ENCODE data around the gene PARD3B. TPM values are rescaled to one million over a fixed set of nuclear protein-coding genes. Genes with fewer than 3 reads are reported as not detected.

Gene PARD3B
- total RNA-seq, 1 experiment from 2014 or later, result 10.1 TPM

GRCh38 chr2:205629091-205629776 is 1084.0 kb downstream of the PARD3B start:
- BruUV-seq (replicated peaks), result no TSS peak
- H3K4me1 Mint-ChIP-seq (ENCODE audit: low read depth, unreplicated experiment), result no peaks in the 10 kb centered on the region
- H3K9me3 Mint-ChIP-seq (ENCODE audit: low read depth, unreplicated experiment), result no peaks in the 10 kb centered on the region
- no peaks in the 10 kb centered on the region for H3K27me3 Mint-ChIP-seq (ENCODE audit: unreplicated experiment)
- no peaks in the 10 kb centered on the region for H3K36me3 Mint-ChIP-seq (ENCODE audit: insufficient read depth, unreplicated experiment)
- no peak for DNase-seq
- no peak overlapping the region for H3K4me3 Mint-ChIP-seq (ENCODE audit: low read depth, unreplicated experiment)
- CTCF ChIA-PET, result no interaction called here
- H3K27ac Mint-ChIP-seq (ENCODE audit: unreplicated experiment), result no peak overlapping the region
- no peak for TF ChIP-seq CTCF (IDR thresholded peaks at IDR 0.05; ENCODE audit: unreplicated experiment)
- intact Hi-C loops (cut with micrococcal nuclease; ENCODE audit: unreplicated experiment), result no loop called here

GRCh38 chr2:205633994-205634393 is 1088.7 kb downstream of the PARD3B start:
- H3K4me1 Mint-ChIP-seq (ENCODE audit: low read depth, unreplicated experiment), result no peaks in the 10 kb centered on the region

GRCh38 chr2:205636549-205637319 is 1091.5 kb downstream of the PARD3B start:
- H3K4me1 Mint-ChIP-seq (ENCODE audit: low read depth, unreplicated experiment), result no peaks in the 10 kb centered on the region
- H3K4me3 Mint-ChIP-seq (ENCODE audit: low read depth, unreplicated experiment), result no peak overlapping the region
- intact Hi-C loops (cut with micrococcal nuclease; ENCODE audit: unreplicated experiment), result no loop called here
- CTCF ChIA-PET, result no interaction called here
- H3K27me3 Mint-ChIP-seq (ENCODE audit: unreplicated experiment), result peaks cover 16% of the 10 kb centered on the region
- no peak for TF ChIP-seq CTCF (IDR thresholded peaks at IDR 0.05; ENCODE audit: unreplicated experiment)
- no peaks in the 10 kb centered on the region for H3K9me3 Mint-ChIP-seq (ENCODE audit: low read depth, unreplicated experiment)
- DNase-seq, result no peak
- BruUV-seq (replicated peaks), result no TSS peak
- H3K27ac Mint-ChIP-seq (ENCODE audit: unreplicated experiment), result no peak overlapping the region
- no peaks in the 10 kb centered on the region for H3K36me3 Mint-ChIP-seq (ENCODE audit: insufficient read depth, unreplicated experiment)

More at GRCh38 chr2:205633994-205634393, 1088.7 kb downstream of the PARD3B start:
- Mint-ChIP-seq H3K27me3 (ENCODE audit: unreplicated experiment) (peaks cover 16% of the 10 kb centered on the region), H3K36me3 (ENCODE audit: insufficient read depth, unreplicated experiment) (no peaks in the 10 kb centered on the region), H3K4me3 (ENCODE audit: low read depth, unreplicated experiment) (no peak overlapping the region), H3K27ac (ENCODE audit: unreplicated experiment) (no peak overlapping the region), H3K9me3 (ENCODE audit: low read depth, unreplicated experiment) (no peaks in the 10 kb centered on the region)
- intact Hi-C loops (cut with micrococcal nuclease; ENCODE audit: unreplicated experiment), result no loop called here
- DNase-seq, result no peak
- TF ChIP-seq CTCF (IDR thresholded peaks at IDR 0.05; ENCODE audit: unreplicated experiment), result no peak
- BruUV-seq (replicated peaks), result no TSS peak
- CTCF ChIA-PET, result no interaction called here

GRCh38 chr2:205637320-205637602 is 1092.0 kb downstream of the PARD3B start:
- Mint-ChIP-seq H3K27me3 (ENCODE audit: unreplicated experiment) (peaks cover 16% of the 10 kb centered on the region), H3K4me3 (ENCODE audit: low read depth, unreplicated experiment) (no peak overlapping the region), H3K27ac (ENCODE audit: unreplicated experiment) (no peak overlapping the region), H3K4me1 (ENCODE audit: low read depth, unreplicated experiment) (no peaks in the 10 kb centered on the region), H3K36me3 (ENCODE audit: insufficient read depth, unreplicated experiment) (no peaks in the 10 kb centered on the region), H3K9me3 (ENCODE audit: low read depth, unreplicated experiment) (no peaks in the 10 kb centered on the region)
- intact Hi-C loops (cut with micrococcal nuclease; ENCODE audit: unreplicated experiment), result no loop called here
- no peak for DNase-seq
- CTCF ChIA-PET, result no interaction called here
- TF ChIP-seq CTCF (IDR thresholded peaks at IDR 0.05; ENCODE audit: unreplicated experiment), result no peak
- BruUV-seq (replicated peaks), result no TSS peak
